Measurements from ENCODE around the gene BUD13. TPM values are rescaled to one million over a fixed set of nuclear protein-coding genes. Genes with fewer than 3 reads are reported as not detected.

BUD13 gene
- total RNA-seq, 1 experiment from 2014 or later: 15.9 TPM

Other genes starting within 250 kb of the BUD13 start
- 54.3 and 70.3 TPM in 2 replicates for gene ZPR1, start 15.0 kb upstream of the BUD13 start, total RNA-seq (2014; rRNA removed; shearing (Covaris generic))
- not detected in 2 replicates for gene APOA5, start 18.9 kb upstream of the BUD13 start, total RNA-seq (2014; rRNA removed; shearing (Covaris generic))
- not detected in 2 replicates for gene APOA4, start 50.3 kb upstream of the BUD13 start, total RNA-seq (2014; rRNA removed; shearing (Covaris generic))
- not detected in 2 replicates for gene APOC3, start 56.9 kb upstream of the BUD13 start, total RNA-seq (2014; rRNA removed; shearing (Covaris generic))
- not detected in 2 replicates for gene APOA1, start 64.6 kb upstream of the BUD13 start, total RNA-seq (2014; rRNA removed; shearing (Covaris generic))

Measured in NCI-H460 (cell line).